H1 (cell line): ENCODE measurements around the gene CDK19. TPM values are rescaled to one million over a fixed set of nuclear protein-coding genes. Genes with fewer than 3 reads are reported as not detected.

Experiments
- BCL11A ChIP-seq, 2 experiments: IDR thresholded peaks; one replicate each; pipeline ENCODE4 v1.6.1; 2011; ENCODE audit warnings: low read depth in 2 of 2, low read length in 2 of 2, mild to moderate bottlenecking in 2 of 2
- CEBPB ChIP-seq: IDR thresholded peaks from 2 replicates; pipeline ENCODE4 v1.6.1; 2012; ENCODE audit warnings: low read depth, low read length
- EZH2 ChIP-seq: fragments of 200-600 bp; sonication (generic); IDR thresholded peaks from 2 replicates; pipeline ENCODE4 v1.7.1; 2012; ENCODE audit warnings: low read depth, mild to moderate bottlenecking, moderate library complexity, low read length, inconsistent platforms; ENCODE audit not compliant: severe bottlenecking
- GABPA ChIP-seq: IDR thresholded peaks from 2 replicates; pipeline ENCODE4 v1.6.1; 2011; ENCODE audit warnings: mild to moderate bottlenecking, low read length, moderate library complexity, borderline replicate concordance; ENCODE audit not compliant: insufficient read depth
- GTF2F1 ChIP-seq: IDR thresholded peaks from 2 replicates; pipeline ENCODE4 v1.6.1; 2012; ENCODE audit warnings: low read depth, low read length, improper control_type of control experiment, borderline replicate concordance
- JUN ChIP-seq: IDR thresholded peaks from 2 replicates; pipeline ENCODE4 v1.6.1; 2011; ENCODE audit warnings: low read depth, mild to moderate bottlenecking, improper control_type of control experiment, low read length
- RBBP5 ChIP-seq: IDR thresholded peaks from 2 replicates; pipeline ENCODE4 v1.7.1; 2012; ENCODE audit warnings: low read depth, mild to moderate bottlenecking, inconsistent platforms, low read length, moderate library complexity, borderline replicate concordance
- RXRA ChIP-seq: IDR thresholded peaks from 2 replicates; pipeline ENCODE4 v1.6.1; 2011; ENCODE audit warnings: low read depth, mild to moderate bottlenecking, low read length, moderate library complexity; ENCODE audit not compliant: insufficient read depth
- SAP30 ChIP-seq: fragments of 300-600 bp; sonication (generic); IDR thresholded peaks from 2 replicates; pipeline ENCODE4 v1.7.1; 2012; ENCODE audit warnings: low read length, moderate library complexity, mild to moderate bottlenecking, inconsistent platforms; ENCODE audit not compliant: insufficient read depth, insufficient replicate concordance
- SIX5 ChIP-seq: IDR thresholded peaks from 2 replicates; pipeline ENCODE4 v1.6.1; 2011; ENCODE audit warnings: mild to moderate bottlenecking, low read depth, low read length
- SUZ12 ChIP-seq: fragments of 200-600 bp; sonication (generic); IDR thresholded peaks from 2 replicates; pipeline ENCODE4 v1.6.1; 2012; ENCODE audit warnings: mild to moderate bottlenecking, inconsistent platforms, low read length, moderate library complexity, mixed read lengths
- TAF7 ChIP-seq: optimal IDR thresholded peaks from 2 replicates; pipeline ENCODE3; 2011; ENCODE audit warnings: low read depth, mild to moderate bottlenecking, inconsistent platforms, low read length, moderate library complexity, borderline replicate concordance
- TBP ChIP-seq: IDR thresholded peaks from 2 replicates; pipeline ENCODE4 v1.6.1; 2011; ENCODE audit warnings: low read depth, low read length, improper control_type of control experiment
- TEAD4 ChIP-seq: IDR thresholded peaks from 2 replicates; pipeline ENCODE4 v1.6.1; 2012; ENCODE audit warnings: low read depth, low read length, inconsistent platforms, mixed read lengths
- YY1 ChIP-seq: IDR thresholded peaks from 2 replicates; pipeline ENCODE4 v1.6.1; 2011; ENCODE audit warnings: low read depth, mild to moderate bottlenecking, low read length
- polyA plus RNA-seq, 7 experiments: library from polyadenylated mRNA; depleted of rRNA in 3 of 7; stranded (reverse) in 5 of 7; unstranded in 2 of 7; fragments of >200 nt in 5 of 7; fragments of 200-250 nt in 2 of 7; gene quantifications; 1 replicate in 5 of 7; 2 replicates in 1 of 7; 4 replicates in 1 of 7; pipeline versions ENCODE4 v1.2.1 to v1.2.3, GENCODE V29; 2011 to 2013; ENCODE audit warnings: missing spikeins in 2 of 7, mixed read lengths in 2 of 7
- total RNA-seq: library from RNA; stranded (reverse); fragmentation: NEBNext Ultra II Directional; extraction: Animal tissue kit (Norgen Biotek cat#: 25700); gene quantifications from 2 replicates; pipeline ENCODE4 v1.2.1, GENCODE V29; 2021
- TF ChIP-seq, protein P1 (sequence below): IDR thresholded peaks from 2 replicates; pipeline ENCODE4 v1.6.1; 2011; ENCODE audit warnings: low read length, improper control_type of control experiment
- TF ChIP-seq, protein P2 (sequence below): IDR thresholded peaks from 2 replicates; pipeline ENCODE4 v1.6.1; 2012; ENCODE audit warnings: inconsistent platforms

Gene CDK19
- total and polyA plus RNA-seq, 2 of the 8 experiments (the other 6 are each of a cell fraction or from before 2014, with no cell fraction given) = 4.9 to 12.6 TPM

- TF ChIP-seq BCL11A (IDR thresholded peaks at IDR 0.05; ENCODE audit: low read depth in 2 of 2, low read length in 2 of 2) (no peak), RXRA (no peak), TEAD4 (no peak), TBP (no peak), SAP30 (no peak), TAF7 (peak; percentile 22), EZH2 (no peak), JUN (no peak), SIX5 (no peak), RBBP5 (no peak), YY1 (no peak), GABPA (no peak), SUZ12 (peak; percentile 33; the same call in 1 of the 2 replicates), GTF2F1 (no peak), CEBPB (no peak)
- TF ChIP-seq, protein P1, sequence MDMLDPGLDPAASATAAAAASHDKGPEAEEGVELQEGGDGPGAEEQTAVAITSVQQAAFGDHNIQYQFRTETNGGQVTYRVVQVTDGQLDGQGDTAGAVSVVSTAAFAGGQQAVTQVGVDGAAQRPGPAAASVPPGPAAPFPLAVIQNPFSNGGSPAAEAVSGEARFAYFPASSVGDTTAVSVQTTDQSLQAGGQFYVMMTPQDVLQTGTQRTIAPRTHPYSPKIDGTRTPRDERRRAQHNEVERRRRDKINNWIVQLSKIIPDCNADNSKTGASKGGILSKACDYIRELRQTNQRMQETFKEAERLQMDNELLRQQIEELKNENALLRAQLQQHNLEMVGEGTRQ = no peak
- TF ChIP-seq, protein P2, sequence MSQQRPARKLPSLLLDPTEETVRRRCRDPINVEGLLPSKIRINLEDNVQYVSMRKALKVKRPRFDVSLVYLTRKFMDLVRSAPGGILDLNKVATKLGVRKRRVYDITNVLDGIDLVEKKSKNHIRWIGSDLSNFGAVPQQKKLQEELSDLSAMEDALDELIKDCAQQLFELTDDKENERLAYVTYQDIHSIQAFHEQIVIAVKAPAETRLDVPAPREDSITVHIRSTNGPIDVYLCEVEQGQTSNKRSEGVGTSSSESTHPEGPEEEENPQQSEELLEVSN = no peak
Measured at GRCh38 chr6:110815015-110815410, 256 bp downstream of the CDK19 start (continued).
